HepG2 (cell line): Measurements from ENCODE around the gene FCN3. TPM values are rescaled to one million over a fixed set of nuclear protein-coding genes. Genes with fewer than 3 reads are reported as not detected.

ENCODE experiments used
- ATAC-seq: fragments of 200-7000 bp; cut with Tn5 transposase; 3 replicates; pipeline ENCODE4 v1.9.1; 2020; ENCODE audit warnings: mild to moderate bottlenecking, moderate library complexity
- BruUV-seq: library from RNA; stranded (reverse); fragments of 400-500 nt; replicated peaks from 2 replicates; lab custom pipeline; 2021; lab: Mats Ljungman, UMichigan
- CTCF ChIA-PET: fragments of 300-600 bp; formaldehyde crosslinking; extraction: SDS; loops from one replicate; lab custom pipeline; 2021; ENCODE audit warnings: low total read pairs, inconsistent platforms, low intra/inter-chr PET ratio; lab: Yijun Ruan, JAX
- POLR2A ChIA-PET: fragments of 350-600 bp; sonication (Branson Sonifier 250); formaldehyde crosslinking; loops from one replicate; lab custom pipeline; 2020; ENCODE audit warnings: antibody characterized with exemption, inconsistent platforms; lab: Yijun Ruan, JAX
- DNase-seq: peaks from one replicate; pipeline ENCODE4 v3.0.0-alpha.2; 2015; ENCODE audit warnings: low spot score
- FAIRE-seq: peaks from 3 replicates; lab custom pipeline; 2011; peaks lifted over from hg19 to GRCh38; lab: Jason Lieb, UNC
- H2AFZ ChIP-seq: one replicate; pipeline ENCODE4 v1.6.1; 2011; ENCODE audit warnings: low read length, inconsistent platforms
- H3K27ac ChIP-seq: fragments of 300-600 bp; 3 replicates; pipeline ENCODE4 v1.8.0; 2011; ENCODE audit warnings: mixed run types, mild to moderate bottlenecking, mixed read lengths, low read length, inconsistent platforms; ENCODE audit not compliant: insufficient read depth; ENCODE audit errors: extremely low read length
- H3K27me3 ChIP-seq, 2 experiments: fragments of 200-600 bp in 1 of 2; 2 replicates in 1 of 2; 3 replicates in 1 of 2; pipeline versions ENCODE4 v1.6.0 to v1.8.0; 2011; ENCODE audit warnings: low read length in 2 of 2, mild to moderate bottlenecking in 2 of 2, moderate library complexity in 2 of 2, inconsistent platforms in 1 of 2; ENCODE audit not compliant: insufficient read depth in 2 of 2, control insufficient read depth in 1 of 2
- H3K36me3 ChIP-seq, 2 experiments: fragments of 200-600 bp in 1 of 2; replicated peaks in 1 of 2; 2 replicates in 1 of 2; 3 replicates in 1 of 2; pipeline versions ENCODE4 v1.5.1 to v1.8.0; 2011; ENCODE audit warnings: low read length in 2 of 2, inconsistent platforms in 1 of 2; ENCODE audit not compliant: insufficient read depth in 2 of 2, control insufficient read depth in 1 of 2
- H3K4me1 ChIP-seq: 2 replicates; pipeline ENCODE4 v1.5.1; 2012; ENCODE audit warnings: low read length, inconsistent platforms; ENCODE audit not compliant: insufficient read depth
- H3K4me2 ChIP-seq: 2 replicates; pipeline ENCODE4 v1.6.0; 2011; ENCODE audit warnings: low read depth, low read length, inconsistent platforms
- H3K4me3 ChIP-seq, 3 experiments: fragments of 200-600 bp in 1 of 3; sonication (generic), shearing (Covaris generic) in 1 of 3; replicated peaks in 1 of 3; 2 replicates each; pipeline ENCODE4 v1.5.1; 2011 to 2016; ENCODE audit warnings: low read length in 3 of 3, inconsistent platforms in 2 of 3, low read depth in 2 of 3, mild to moderate bottlenecking in 2 of 3, control low read depth in 1 of 3, mixed read lengths in 1 of 3; ENCODE audit not compliant: insufficient read depth in 1 of 3
- H3K79me2 ChIP-seq: one replicate; pipeline ENCODE4 v1.6.1; 2011; ENCODE audit warnings: low read length, inconsistent platforms; ENCODE audit not compliant: insufficient read depth
- H3K9ac ChIP-seq: 2 replicates; pipeline ENCODE4 v1.6.0; 2011; ENCODE audit warnings: mild to moderate bottlenecking, low read depth, low read length, inconsistent platforms; ENCODE audit not compliant: insufficient read depth
- H3K9me3 ChIP-seq: 2 replicates; pipeline ENCODE4 v1.5.1; 2012; ENCODE audit warnings: mild to moderate bottlenecking, low read length
- H4K20me1 ChIP-seq: 2 replicates; pipeline ENCODE4 v1.6.0; 2011; ENCODE audit warnings: inconsistent platforms, mild to moderate bottlenecking, low read length, moderate library complexity; ENCODE audit not compliant: insufficient read depth
- EEA1 ChIP-seq: sonication (generic); formaldehyde crosslinking; IDR thresholded peaks from 2 replicates; pipeline ENCODE4 v1.5.1; 2020; ENCODE audit warnings: mild to moderate bottlenecking, missing genetic modification reagents, borderline replicate concordance
- ESRRA ChIP-seq: sonication (generic); formaldehyde crosslinking; IDR thresholded peaks from 2 replicates; pipeline ENCODE4 v1.5.1; 2020; ENCODE audit warnings: mild to moderate bottlenecking, low read depth, missing genetic modification reagents
- FIP1L1 ChIP-seq: fragments of 200-400 bp; formaldehyde crosslinking; IDR thresholded peaks from 2 replicates; pipeline ENCODE4 v1.6.1; 2018; ENCODE audit warnings: low read depth, mild to moderate bottlenecking, low read length, moderate library complexity, borderline replicate concordance; ENCODE audit not compliant: insufficient read depth
- HES4 ChIP-seq: sonication (generic); formaldehyde crosslinking; IDR thresholded peaks from 2 replicates; pipeline ENCODE4 v1.9.0; 2021; ENCODE audit warnings: mild to moderate bottlenecking, missing genetic modification reagents, borderline replicate concordance
- HNRNPH1 ChIP-seq: fragments of 200-400 bp; formaldehyde crosslinking; optimal IDR thresholded peaks from 2 replicates; pipeline ENCODE3; 2017; ENCODE audit warnings: mild to moderate bottlenecking, low read depth, low read length
- ISL2 ChIP-seq: sonication (generic); formaldehyde crosslinking; IDR thresholded peaks from 2 replicates; pipeline ENCODE4 v1.5.0; 2020; ENCODE audit warnings: missing genetic modification reagents
- KLF9 ChIP-seq: IDR thresholded peaks from 2 replicates; pipeline ENCODE4 v1.6.1; 2016; ENCODE audit warnings: low read depth
- KMT2A ChIP-seq: sonication (generic); formaldehyde crosslinking; IDR thresholded peaks from 2 replicates; pipeline ENCODE4 v1.4.0; 2020; ENCODE audit warnings: missing genetic modification reagents
- TCF12 ChIP-seq, 2 experiments: fragments of 450-650 bp in 1 of 2; sonication (generic) in 1 of 2; formaldehyde crosslinking in 1 of 2; IDR thresholded peaks; 2 replicates each; pipeline versions ENCODE4 v1.6.1 to v1.8.0; 2017 to 2022; ENCODE audit warnings: antibody characterized with exemption in 1 of 2, mild to moderate bottlenecking in 1 of 2, missing genetic modification reagents in 1 of 2, moderate library complexity in 1 of 2
- TEAD2 ChIP-seq: sonication (generic); formaldehyde crosslinking; IDR thresholded peaks from 2 replicates; pipeline ENCODE4 v1.9.0; 2021; ENCODE audit warnings: missing genetic modification reagents
- XBP1 ChIP-seq: sonication (generic); formaldehyde crosslinking; IDR thresholded peaks from 2 replicates; pipeline ENCODE4 v1.5.0; 2020; ENCODE audit warnings: missing genetic modification reagents
- ZNF124 ChIP-seq: sonication (generic); formaldehyde crosslinking; IDR thresholded peaks from 2 replicates; pipeline ENCODE4 v1.4.0; 2020; ENCODE audit warnings: missing genetic modification reagents
- ZNF451 ChIP-seq: sonication (generic); formaldehyde crosslinking; IDR thresholded peaks from 2 replicates; pipeline ENCODE4 v1.5.0; 2020; ENCODE audit warnings: mild to moderate bottlenecking, missing genetic modification reagents
- ZNF510 ChIP-seq: sonication (generic); formaldehyde crosslinking; IDR thresholded peaks from 2 replicates; pipeline ENCODE4 v1.4.0; 2020; ENCODE audit warnings: low read depth, mild to moderate bottlenecking, missing genetic modification reagents
- ZNF772 ChIP-seq: sonication (generic); formaldehyde crosslinking; IDR thresholded peaks from 2 replicates; pipeline ENCODE4 v1.5.0; 2020; ENCODE audit warnings: mild to moderate bottlenecking, missing genetic modification reagents
- ZSCAN12 ChIP-seq: sonication (generic); formaldehyde crosslinking; IDR thresholded peaks from 2 replicates; pipeline ENCODE4 v1.9.0; 2021; ENCODE audit warnings: mild to moderate bottlenecking, missing genetic modification reagents
- WGBS: methylation state at CpG from one replicate; pipeline ENCODE4 v1.1.6; 2017; ENCODE audit warnings: low lambda C conversion rate; 5-methylcytosine and 5-hydroxymethylcytosine counted together
- in situ Hi-C: cut with HindIII; loops from 2 replicates; pipeline ENCODE4 v1.10.0; 2017; ENCODE audit warnings: low pct_unique_long_range_greater_than_20kb; ENCODE audit not compliant: extremely low pct_ligation_motif_present
- intact Hi-C: fragments of 100-400 bp; cut with micrococcal nuclease; formaldehyde crosslinking; loops from one replicate; pipeline ENCODE4 v1.10.0; 2022; ENCODE audit not compliant: unreplicated experiment
- polyA plus RNA-seq, 8 experiments: library from polyadenylated mRNA; depleted of rRNA in 3 of 8; stranded (reverse) in 7 of 8; unstranded in 1 of 8; fragments of >200 nt; fragmentation: Illumina TruSeq in 4 of 8; extraction: Trizol in 4 of 8; gene quantifications; 2 replicates each; pipeline versions ENCODE4 v1.2.1 to v1.2.3, GENCODE V29; 2011 to 2016; ENCODE audit warnings: low read depth in 4 of 8, missing spikeins in 1 of 8, mixed read lengths in 1 of 8; ENCODE audit not compliant: insufficient read depth in 1 of 8
- total RNA-seq, 5 experiments: library from RNA; depleted of rRNA; stranded (reverse); fragments of >200 nt; fragmentation: Illumina TruSeq; extraction: Trizol; gene quantifications; 2 replicates each; pipeline ENCODE4 v1.2.3, GENCODE V29; 2016; ENCODE audit warnings: low read depth in 1 of 5
- TF ChIP-seq, protein P1 (sequence below): sonication (generic); formaldehyde crosslinking; IDR thresholded peaks from 2 replicates; pipeline ENCODE4 v1.5.1; 2020; ENCODE audit warnings: mild to moderate bottlenecking, moderate library complexity, missing genetic modification reagents
- TF ChIP-seq, protein P2 (sequence below): sonication (generic); formaldehyde crosslinking; IDR thresholded peaks from 2 replicates; pipeline ENCODE4 v1.8.1; 2023; ENCODE audit warnings: mild to moderate bottlenecking, missing genetic modification reagents

Gene FCN3
- total and polyA plus RNA-seq, 2 of the 13 experiments (the other 11 are each of a cell fraction or from before 2014, with no cell fraction given), result not detected

DNA sequence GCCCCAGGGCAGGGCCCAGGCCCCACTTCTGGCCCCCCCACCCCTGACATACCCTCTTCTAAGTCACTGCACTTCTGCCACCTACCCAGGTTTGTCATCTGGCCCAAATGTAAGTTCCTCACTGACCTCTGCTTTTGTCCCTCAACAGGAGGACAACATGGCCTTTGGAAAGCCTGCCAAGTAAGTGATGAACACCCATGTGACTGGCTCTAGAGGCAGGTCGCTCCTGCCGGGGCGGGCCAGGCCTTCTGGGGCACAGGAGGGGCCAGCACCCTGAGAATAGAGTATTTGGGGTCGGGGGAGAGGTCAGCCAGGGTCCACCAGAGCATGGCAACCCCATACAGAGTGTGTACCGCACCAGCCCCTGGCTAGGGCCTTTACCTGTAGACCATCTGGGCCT is 42.7 kb downstream of the FCN3 start (continued):
- TF ChIP-seq ZNF451 (CRISPR knock-in tag) (no peak), KLF9 (CRISPR knock-in tag) (no peak), HNRNPH1 (no peak), TEAD2 (CRISPR knock-in tag) (no peak), ZNF772 (CRISPR knock-in tag) (no peak), HES4 (CRISPR knock-in tag) (no peak), FIP1L1 (no peak), ZNF124 (no peak), XBP1 (CRISPR knock-in tag) (no peak)
- TF ChIP-seq, protein P1, sequence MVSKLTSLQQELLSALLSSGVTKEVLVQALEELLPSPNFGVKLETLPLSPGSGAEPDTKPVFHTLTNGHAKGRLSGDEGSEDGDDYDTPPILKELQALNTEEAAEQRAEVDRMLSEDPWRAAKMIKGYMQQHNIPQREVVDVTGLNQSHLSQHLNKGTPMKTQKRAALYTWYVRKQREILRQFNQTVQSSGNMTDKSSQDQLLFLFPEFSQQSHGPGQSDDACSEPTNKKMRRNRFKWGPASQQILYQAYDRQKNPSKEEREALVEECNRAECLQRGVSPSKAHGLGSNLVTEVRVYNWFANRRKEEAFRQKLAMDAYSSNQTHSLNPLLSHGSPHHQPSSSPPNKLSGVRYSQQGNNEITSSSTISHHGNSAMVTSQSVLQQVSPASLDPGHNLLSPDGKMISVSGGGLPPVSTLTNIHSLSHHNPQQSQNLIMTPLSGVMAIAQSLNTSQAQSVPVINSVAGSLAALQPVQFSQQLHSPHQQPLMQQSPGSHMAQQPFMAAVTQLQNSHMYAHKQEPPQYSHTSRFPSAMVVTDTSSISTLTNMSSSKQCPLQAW (CRISPR knock-in tag), result no peak

DNA sequence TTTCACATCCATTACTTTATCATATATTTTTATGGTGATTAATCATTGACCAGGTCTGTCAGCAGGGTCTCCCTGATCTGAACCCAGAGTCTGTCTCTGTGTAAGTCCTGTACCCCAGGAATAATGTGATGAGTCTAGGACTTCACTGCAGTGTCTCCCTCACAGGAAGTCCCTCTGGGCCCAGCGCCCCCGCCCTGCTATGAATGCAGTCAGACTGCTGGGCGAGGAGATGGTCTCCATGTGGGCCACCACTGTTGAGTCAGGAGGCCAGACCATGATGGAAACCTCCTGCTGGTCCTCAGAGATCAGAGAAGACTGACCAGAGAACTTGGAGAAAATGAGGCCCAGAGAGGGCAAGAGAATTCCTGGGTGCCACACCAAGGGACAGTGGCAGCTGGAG is 43.2 kb downstream of the FCN3 start:
- Histone ChIP-seq H3K4me1 (no peaks in the 10 kb centered on the region), H4K20me1 (no peaks in the 10 kb centered on the region), H3K9ac (no peak overlapping the region), H2AFZ (no peak overlapping the region), H3K4me3 (no peak overlapping the region), H3K9me3 (no peaks in the 10 kb centered on the region), H3K27me3 (no peaks in the 10 kb centered on the region), H3K79me2 (peaks cover 13% of the 10 kb centered on the region), H3K4me2 (no peak overlapping the region), H3K27ac (no peak overlapping the region), H3K36me3 (peaks cover 18 to 76% of the 10 kb centered on the region in 2 experiments)
- intact Hi-C loops (no loop called here), in situ Hi-C loops (no loop called here)
- FAIRE-seq (no peak), ATAC-seq (no peak), DNase-seq (no peak)
- TF ChIP-seq TCF12 (IDR thresholded peaks at IDR 0.05) (no peak), TCF12 (CRISPR knock-in tag; IDR thresholded peaks at IDR 0.05) (no peak), KMT2A (no peak), ESRRA (CRISPR knock-in tag) (no peak), ZSCAN12 (CRISPR knock-in tag) (no peak), EEA1 (CRISPR knock-in tag) (no peak), ZNF124 (no peak), ZNF510 (CRISPR knock-in tag) (no peak), ISL2 (CRISPR knock-in tag) (no peak)
- TF ChIP-seq, protein P2, sequence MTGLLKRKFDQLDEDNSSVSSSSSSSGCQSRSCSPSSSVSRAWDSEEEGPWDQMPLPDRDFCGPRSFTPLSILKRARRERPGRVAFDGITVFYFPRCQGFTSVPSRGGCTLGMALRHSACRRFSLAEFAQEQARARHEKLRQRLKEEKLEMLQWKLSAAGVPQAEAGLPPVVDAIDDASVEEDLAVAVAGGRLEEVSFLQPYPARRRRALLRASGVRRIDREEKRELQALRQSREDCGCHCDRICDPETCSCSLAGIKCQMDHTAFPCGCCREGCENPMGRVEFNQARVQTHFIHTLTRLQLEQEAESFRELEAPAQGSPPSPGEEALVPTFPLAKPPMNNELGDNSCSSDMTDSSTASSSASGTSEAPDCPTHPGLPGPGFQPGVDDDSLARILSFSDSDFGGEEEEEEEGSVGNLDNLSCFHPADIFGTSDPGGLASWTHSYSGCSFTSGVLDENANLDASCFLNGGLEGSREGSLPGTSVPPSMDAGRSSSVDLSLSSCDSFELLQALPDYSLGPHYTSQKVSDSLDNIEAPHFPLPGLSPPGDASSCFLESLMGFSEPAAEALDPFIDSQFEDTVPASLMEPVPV (CRISPR knock-in tag), result no peak
- CTCF ChIA-PET, result no interaction called here
- 93% methylated on average over 2 of the region's 3 CpGs for WGBS
- BruUV-seq, result no TSS peak
- POLR2A ChIA-PET, result interaction anchor here (1.0 kb wide), 1 partner anchor 12 kb away, joined by 3 read pairs; no protein-coding TSS in a partner anchor
